ACC112 (cell line): ENCODE results near the gene THSD7B.

ENCODE experiments used
- H2AFZ ChIP-seq: fragments of 200-600 bp; sonication (generic); one replicate; pipeline ENCODE4 v1.6.0; 2017; ENCODE audit warnings: antibody characterized with exemption, low read length; ENCODE audit not compliant: unreplicated experiment
- H3K27ac ChIP-seq: fragments of 200-600 bp; sonication (generic); 2 replicates; pipeline ENCODE4 v1.5.1; 2014; ENCODE audit warnings: low read depth, mild to moderate bottlenecking, antibody characterized with exemption, low read length, moderate library complexity
- H3K27me3 ChIP-seq: fragments of 200-600 bp; sonication (generic); 2 replicates; pipeline ENCODE4 v1.6.1; 2014; ENCODE audit warnings: mild to moderate bottlenecking, antibody characterized with exemption, low read length, moderate library complexity, mixed read lengths; ENCODE audit not compliant: insufficient read depth
- H3K36me3 ChIP-seq: fragments of 200-600 bp; sonication (generic); 2 replicates; pipeline ENCODE4 v1.6.1; 2016; ENCODE audit warnings: mild to moderate bottlenecking, antibody characterized with exemption, low read length, moderate library complexity, mixed read lengths; ENCODE audit not compliant: insufficient read depth
- H3K4me1 ChIP-seq: fragments of 200-600 bp; sonication (generic); one replicate; pipeline ENCODE4 v1.6.1; 2016; ENCODE audit warnings: low read length, mixed read lengths; ENCODE audit not compliant: insufficient read depth, unreplicated experiment, control insufficient read depth
- H3K4me3 ChIP-seq: fragments of 200-600 bp; sonication (generic); 2 replicates; pipeline ENCODE4 v1.5.1; 2014; ENCODE audit warnings: mild to moderate bottlenecking, low read depth, low read length
- H3K79me2 ChIP-seq: fragments of 200-600 bp; sonication (generic); one replicate; pipeline ENCODE4 v1.6.0; 2016; ENCODE audit warnings: low read length; ENCODE audit not compliant: control insufficient read depth, unreplicated experiment, insufficient read depth

THSD7B gene

DNA sequence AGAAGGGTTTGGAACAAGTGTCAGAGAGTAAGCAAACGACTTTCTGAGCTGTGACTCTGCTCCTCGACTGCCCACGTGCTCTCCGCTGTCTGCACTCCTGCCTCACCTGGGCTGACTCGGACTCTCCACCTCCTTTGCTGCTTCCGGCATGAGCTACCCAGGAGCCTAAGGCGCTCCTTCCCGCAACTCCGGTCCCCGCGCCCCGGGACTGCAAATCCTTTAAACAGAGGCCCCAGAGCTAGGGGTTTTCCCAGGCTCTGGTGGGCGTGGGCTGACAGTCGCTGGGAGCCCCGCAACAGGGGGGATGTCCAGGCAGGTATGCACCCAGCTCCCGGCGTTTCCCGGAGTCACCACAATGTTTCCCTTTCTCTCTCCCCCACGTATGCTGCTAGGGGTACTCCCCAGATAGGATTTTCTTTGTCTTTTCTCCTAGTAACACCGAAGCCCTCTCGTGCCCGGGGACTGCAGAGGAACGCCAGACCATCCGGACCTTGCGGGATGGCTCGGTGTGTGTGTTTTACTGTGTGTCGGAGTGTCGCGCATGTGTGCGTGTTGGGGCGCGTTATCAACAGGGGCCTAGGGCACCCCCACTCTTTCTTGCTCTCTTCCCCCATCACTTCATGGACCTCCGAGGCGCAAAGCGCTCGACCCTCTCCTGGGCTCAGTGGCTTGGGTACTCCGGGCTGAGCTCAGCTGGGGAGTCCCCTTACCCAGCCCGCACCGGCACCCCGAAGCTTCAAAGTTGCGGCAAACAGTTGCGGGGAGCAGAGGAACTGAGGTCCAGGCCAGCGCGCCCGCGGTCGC lies 691 bp upstream of the THSD7B start:
- Histone ChIP-seq H3K79me2 (no peaks in the 10 kb centered on the region), H2AFZ (no peak overlapping the region), H3K4me1 (no peaks in the 10 kb centered on the region), H3K27me3 (peaks cover 64% of the 10 kb centered on the region), H3K36me3 (no peaks in the 10 kb centered on the region), H3K4me3 (no peak overlapping the region; the same call in 1 of the 2 replicates), H3K27ac (no peak overlapping the region)

DNA sequence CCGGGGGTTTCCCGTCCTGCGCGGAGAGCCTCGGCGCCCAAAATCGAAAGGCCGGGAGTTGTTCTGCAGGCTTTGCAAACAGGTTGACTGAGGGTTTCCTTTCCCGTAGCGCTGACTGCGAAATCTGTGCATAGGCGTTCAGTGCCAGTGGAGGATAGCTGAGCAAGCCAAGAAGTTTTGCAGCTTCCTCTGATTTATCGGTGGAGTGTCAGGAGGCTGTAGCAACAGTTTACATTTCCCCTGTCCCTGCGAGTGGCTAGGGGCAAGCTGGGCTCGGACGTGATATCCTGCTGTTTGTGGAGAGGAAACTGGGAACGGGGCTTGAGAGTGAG lies 694 bp downstream of the THSD7B start:
- H3K36me3 ChIP-seq, result no peaks in the 10 kb centered on the region
- peak overlapping the region; percentile 10 for H2AFZ ChIP-seq
- H3K4me1 ChIP-seq, result no peaks in the 10 kb centered on the region
- no peak overlapping the region for H3K27ac ChIP-seq
- no peaks in the 10 kb centered on the region for H3K79me2 ChIP-seq
- peak overlapping the region; percentile 66 for H3K4me3 ChIP-seq
- H3K27me3 ChIP-seq, result peaks cover 64% of the 10 kb centered on the region

DNA sequence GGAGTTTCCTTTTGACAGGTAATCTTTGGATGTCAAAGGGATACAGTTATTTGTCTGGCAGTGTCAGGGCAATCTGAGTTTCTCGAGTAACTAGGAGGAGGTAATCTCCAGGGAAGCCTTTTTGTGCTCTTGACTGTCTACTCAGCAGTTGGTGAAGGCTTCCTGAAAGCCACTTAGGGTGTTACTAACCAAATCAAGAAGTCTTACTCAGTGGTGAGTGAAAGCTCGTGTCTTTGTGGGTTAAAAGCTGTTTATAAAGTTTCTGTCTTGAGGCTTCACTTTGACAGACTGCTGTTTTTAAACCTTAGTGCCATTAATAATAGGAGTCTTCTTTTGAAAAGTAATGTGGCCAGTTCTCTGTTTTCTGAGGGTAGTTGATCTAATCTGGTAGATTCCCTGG lies 1.7 kb downstream of the THSD7B start:
- no peaks in the 10 kb centered on the region for H3K79me2 ChIP-seq
- no peaks in the 10 kb centered on the region for H3K36me3 ChIP-seq
- no peak overlapping the region for H3K27ac ChIP-seq
- H3K27me3 ChIP-seq, result peaks cover 64% of the 10 kb centered on the region
- no peaks in the 10 kb centered on the region for H3K4me1 ChIP-seq
- H3K4me3 ChIP-seq, result no peak overlapping the region
- H2AFZ ChIP-seq, result no peak overlapping the region

DNA sequence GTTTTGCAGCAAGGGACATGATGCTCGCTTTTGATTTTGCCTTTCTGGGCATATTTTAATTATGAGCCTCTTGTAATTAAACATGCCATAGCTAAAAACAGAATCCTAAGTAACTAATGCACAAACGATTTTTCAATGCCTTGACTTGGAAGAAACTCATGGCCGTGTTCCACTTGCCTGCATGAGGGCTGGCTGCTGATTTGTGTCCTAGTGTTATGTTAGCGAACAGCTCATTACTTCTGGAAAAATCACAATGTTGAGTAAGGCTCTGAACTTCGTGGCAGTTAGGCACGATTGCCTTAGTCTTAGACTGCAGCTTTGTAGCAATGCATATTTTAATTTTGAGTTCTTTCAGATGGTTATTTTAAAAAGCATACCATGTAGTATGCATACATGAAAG lies 4.5 kb downstream of the THSD7B start:
- H3K27me3 ChIP-seq, result peaks cover 44% of the 10 kb centered on the region
- no peaks in the 10 kb centered on the region for H3K4me1 ChIP-seq
- H3K36me3 ChIP-seq, result no peaks in the 10 kb centered on the region

DNA sequence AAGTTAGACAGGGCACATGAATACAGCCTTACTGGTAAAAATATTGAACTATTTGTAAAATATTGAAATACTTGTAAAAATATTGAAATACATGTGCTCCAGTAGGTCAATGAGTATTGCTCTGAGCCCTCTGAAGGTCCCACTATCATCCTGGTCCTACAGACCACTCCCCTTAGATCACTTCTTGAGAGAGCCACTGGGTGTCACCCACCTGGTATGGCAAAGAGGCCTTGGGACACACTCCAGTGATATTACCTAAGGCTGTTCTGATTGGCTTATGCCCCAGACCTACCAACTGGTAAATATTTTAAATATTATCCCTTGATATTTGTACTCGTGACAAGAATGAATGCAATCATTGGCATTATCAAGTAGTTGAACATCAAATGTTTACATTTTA lies 5.0 kb downstream of the THSD7B start:
- no peak overlapping the region for H2AFZ ChIP-seq
- H3K79me2 ChIP-seq, result no peaks in the 10 kb centered on the region
- H3K4me3 ChIP-seq, result no peak overlapping the region
- no peaks in the 10 kb centered on the region for H3K36me3 ChIP-seq
- H3K27me3 ChIP-seq, result peaks cover 39% of the 10 kb centered on the region
- H3K27ac ChIP-seq, result no peak overlapping the region
- H3K4me1 ChIP-seq, result no peaks in the 10 kb centered on the region

More for the DNA sequence above, 4.5 kb downstream of the THSD7B start:
- Histone ChIP-seq H3K27ac (no peak overlapping the region), H3K4me3 (no peak overlapping the region), H3K79me2 (no peaks in the 10 kb centered on the region), H2AFZ (no peak overlapping the region)

DNA sequence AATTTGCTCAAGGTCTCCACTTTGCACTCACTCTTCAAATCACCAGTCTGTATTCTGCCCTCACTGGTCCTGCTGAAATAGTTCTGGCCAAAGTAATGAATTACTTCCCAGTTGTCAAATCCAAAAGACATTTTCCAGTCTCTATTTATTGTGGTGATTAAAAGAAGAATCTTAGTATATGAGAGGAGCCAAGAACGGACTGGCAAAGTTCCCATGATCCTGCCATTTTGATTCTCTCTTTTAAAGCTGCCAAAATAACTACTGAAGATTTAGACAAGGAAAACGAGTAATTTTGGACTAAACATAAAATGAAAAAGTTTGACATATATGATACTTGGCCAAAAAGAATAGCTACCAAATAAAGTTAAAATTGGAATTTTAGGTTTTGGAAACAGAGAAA lies 12.0 kb downstream of the THSD7B start:
- Histone ChIP-seq H2AFZ (no peak overlapping the region), H3K27ac (no peak overlapping the region), H3K4me3 (no peak overlapping the region), H3K36me3 (no peaks in the 10 kb centered on the region), H3K27me3 (no peaks in the 10 kb centered on the region), H3K4me1 (no peaks in the 10 kb centered on the region), H3K79me2 (no peaks in the 10 kb centered on the region)

DNA sequence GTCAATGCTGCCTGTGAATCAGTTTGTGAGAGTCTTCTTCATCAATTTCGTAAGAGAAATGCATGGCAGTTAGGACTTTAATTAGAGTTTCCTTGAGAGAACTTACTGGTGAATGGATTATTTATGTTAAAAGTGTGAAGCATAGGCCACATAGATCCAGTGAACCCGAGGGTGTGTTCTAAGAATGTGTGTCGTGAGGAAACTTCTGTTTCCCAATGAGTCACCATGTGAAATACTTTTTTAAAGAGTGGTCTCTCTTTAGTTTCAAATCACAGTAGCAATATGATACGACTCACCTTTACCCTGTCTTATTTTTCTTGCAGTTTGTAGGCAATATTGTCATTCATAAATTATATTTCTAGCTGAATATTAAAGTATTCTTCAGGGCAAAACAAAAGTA lies 18.5 kb downstream of the THSD7B start:
- Histone ChIP-seq H3K27ac (no peak overlapping the region), H3K79me2 (no peaks in the 10 kb centered on the region), H2AFZ (no peak overlapping the region), H3K27me3 (0 out of 2 replicates have a peak, but pooled peaks cover 3% of the 10 kb centered on the region), H3K36me3 (no peaks in the 10 kb centered on the region), H3K4me1 (no peaks in the 10 kb centered on the region), H3K4me3 (no peak overlapping the region)

DNA sequence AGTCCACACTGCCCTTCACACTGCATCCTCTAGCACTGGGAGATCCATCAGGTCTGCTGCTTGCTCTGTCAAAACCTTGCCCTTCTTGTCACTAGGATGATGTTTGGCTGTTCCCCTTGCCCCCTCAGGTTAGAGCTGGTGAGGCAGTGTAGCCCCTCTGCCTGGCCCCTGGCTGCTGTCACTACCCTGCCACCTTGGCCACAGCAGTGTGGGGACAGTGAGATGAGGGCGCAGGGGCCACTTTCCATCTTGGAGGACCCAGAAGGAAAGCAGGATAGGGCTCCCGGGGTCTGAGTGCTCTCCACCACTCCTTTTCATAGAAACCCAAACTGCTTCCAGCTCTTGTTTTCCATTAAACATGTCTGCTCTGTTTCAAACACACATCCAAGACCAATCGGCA lies 19.9 kb downstream of the THSD7B start:
- Histone ChIP-seq H2AFZ (no peak overlapping the region), H3K79me2 (no peaks in the 10 kb centered on the region), H3K27ac (no peak overlapping the region), H3K4me1 (no peaks in the 10 kb centered on the region), H3K4me3 (no peak overlapping the region), H3K36me3 (no peaks in the 10 kb centered on the region), H3K27me3 (0 out of 2 replicates have a peak, but pooled peaks cover 3% of the 10 kb centered on the region)

DNA sequence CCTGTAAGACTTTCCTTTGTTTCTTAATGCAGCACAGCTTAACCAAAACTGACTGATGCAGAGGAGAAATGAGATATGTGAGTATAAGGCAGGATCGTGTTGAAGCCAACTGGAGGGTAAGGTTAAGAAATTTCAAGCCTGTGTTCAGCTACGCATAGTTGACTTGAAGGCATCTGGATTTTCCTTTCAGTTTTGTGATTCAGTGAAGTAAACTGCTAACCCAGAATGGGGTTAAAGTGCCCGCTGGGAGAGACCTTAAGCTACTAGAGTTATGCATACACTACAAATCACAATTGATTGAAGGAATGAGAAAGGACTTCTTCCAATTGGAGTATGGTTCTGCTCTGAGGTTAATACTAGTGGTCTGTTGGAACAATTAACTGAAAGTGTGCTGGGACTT lies 22.6 kb downstream of the THSD7B start:
- no peak overlapping the region for H3K4me3 ChIP-seq
- no peak overlapping the region for H2AFZ ChIP-seq
- H3K27me3 ChIP-seq, result 0 out of 2 replicates have a peak, but pooled peaks cover 3% of the 10 kb centered on the region
- H3K27ac ChIP-seq, result no peak overlapping the region
- no peaks in the 10 kb centered on the region for H3K4me1 ChIP-seq
- no peaks in the 10 kb centered on the region for H3K79me2 ChIP-seq
- no peaks in the 10 kb centered on the region for H3K36me3 ChIP-seq

DNA sequence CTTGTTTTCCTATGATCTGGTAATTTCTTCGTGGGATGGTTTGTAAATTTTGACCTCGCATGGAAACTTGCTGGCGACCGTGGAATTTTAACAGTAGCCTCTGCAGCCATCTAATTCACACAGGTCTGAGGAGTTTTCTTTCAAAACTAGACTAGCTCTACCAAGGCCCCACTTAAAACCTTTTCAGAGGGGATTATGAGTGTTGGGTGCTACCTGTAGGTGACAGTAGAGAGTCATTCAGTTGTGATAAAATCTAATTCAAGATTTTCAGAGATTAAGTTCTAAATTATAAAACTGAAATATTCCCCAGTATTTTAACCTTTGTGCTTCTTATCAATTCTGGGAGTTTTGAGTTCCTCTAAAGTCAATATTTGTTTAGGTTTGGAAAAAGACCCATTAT lies 31.0 kb downstream of the THSD7B start:
- H3K79me2 ChIP-seq, result no peaks in the 10 kb centered on the region
- H3K36me3 ChIP-seq, result no peaks in the 10 kb centered on the region
- no peak overlapping the region for H3K27ac ChIP-seq
- H3K4me1 ChIP-seq, result no peaks in the 10 kb centered on the region
- H3K27me3 ChIP-seq, result no peaks in the 10 kb centered on the region
- no peak overlapping the region for H3K4me3 ChIP-seq
- no peak overlapping the region for H2AFZ ChIP-seq

DNA sequence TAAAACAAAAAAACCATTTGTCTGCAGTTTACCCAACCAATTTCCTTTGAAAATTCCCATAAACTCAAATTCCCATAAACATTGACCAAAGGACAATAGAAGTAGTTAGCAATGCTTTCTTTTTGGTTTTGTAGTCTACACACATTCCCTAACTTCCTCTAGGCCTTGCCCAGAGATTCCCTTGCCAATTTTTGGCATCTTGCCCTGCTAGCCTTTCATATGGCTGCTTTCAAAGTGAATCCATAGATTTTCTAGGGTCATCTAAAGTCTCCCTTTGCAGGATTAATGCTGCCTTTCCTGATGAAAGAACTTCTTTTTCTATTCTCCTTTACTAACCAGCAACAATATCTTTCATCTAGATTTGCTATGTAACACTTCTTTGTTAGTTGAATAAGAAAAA lies 33.4 kb downstream of the THSD7B start:
- no peak overlapping the region for H2AFZ ChIP-seq
- H3K4me1 ChIP-seq, result no peaks in the 10 kb centered on the region
- no peaks in the 10 kb centered on the region for H3K36me3 ChIP-seq
- no peaks in the 10 kb centered on the region for H3K27me3 ChIP-seq
- H3K79me2 ChIP-seq, result no peaks in the 10 kb centered on the region
- H3K27ac ChIP-seq, result no peak overlapping the region
- no peak overlapping the region for H3K4me3 ChIP-seq
